Neuronal stem cell (in vitro differentiated cells): Measurements from ENCODE around the gene AP3B1.

Experiments
- DNase-seq: peaks from one replicate; pipeline ENCODE4 v3.0.0-alpha.2; 2013; ENCODE audit warnings: low spot score
- H2AFZ ChIP-seq: one replicate; pipeline ENCODE4 v1.6.1; 2013; ENCODE audit warnings: mild to moderate bottlenecking, low read length, inconsistent platforms
- H2AK5ac ChIP-seq: 2 replicates; pipeline ENCODE4 v1.6.1; 2013; ENCODE audit warnings: low read depth, mild to moderate bottlenecking, inconsistent platforms, low read length, moderate library complexity, mixed read lengths
- H2BK120ac ChIP-seq: 2 replicates; pipeline ENCODE4 v1.6.1; 2013; ENCODE audit warnings: low read depth, mild to moderate bottlenecking, inconsistent platforms, low read length, moderate library complexity, mixed read lengths
- H2BK12ac ChIP-seq: one replicate; pipeline ENCODE4 v1.6.1; 2013; ENCODE audit warnings: low read length, inconsistent platforms
- H2BK15ac ChIP-seq: 2 replicates; pipeline ENCODE4 v1.6.1; 2013; ENCODE audit warnings: mild to moderate bottlenecking, low read length, inconsistent platforms, mixed read lengths
- H2BK5ac ChIP-seq: one replicate; pipeline ENCODE4 v1.6.1; 2013; ENCODE audit warnings: inconsistent platforms, mild to moderate bottlenecking, low read length, moderate library complexity
- H3K14ac ChIP-seq: one replicate; pipeline ENCODE4 v1.6.1; 2013; ENCODE audit warnings: low read length, inconsistent platforms
- H3K18ac ChIP-seq: 2 replicates; pipeline ENCODE4 v1.6.1; 2013; ENCODE audit warnings: low read length, inconsistent platforms
- H3K23ac ChIP-seq: 2 replicates; pipeline ENCODE4 v1.6.1; 2013; ENCODE audit warnings: low read depth, mild to moderate bottlenecking, mixed read lengths, low read length, inconsistent platforms; ENCODE audit not compliant: poor library complexity
- H3K27ac ChIP-seq: replicated peaks from 3 replicates; pipeline ENCODE4 v1.5.1; 2013; ENCODE audit warnings: low read length, inconsistent platforms
- H3K27me3 ChIP-seq, 3 experiments: 2 replicates each; pipeline ENCODE4 v1.6.1; 2013; ENCODE audit warnings: low read length in 3 of 3, mild to moderate bottlenecking in 2 of 3, inconsistent platforms in 1 of 3, low read depth in 1 of 3, mixed read lengths in 1 of 3, moderate library complexity in 1 of 3; ENCODE audit not compliant: control insufficient read depth in 3 of 3, insufficient read depth in 3 of 3
- H3K36me3 ChIP-seq, 2 donors: replicated peaks in 1 of 2; 2 replicates each; pipeline ENCODE4 v1.6.1; 2013; ENCODE audit warnings: low read length in 2 of 2; ENCODE audit not compliant: control insufficient read depth in 2 of 2, insufficient read depth in 2 of 2
- H3K4ac ChIP-seq: 2 replicates; pipeline ENCODE4 v1.6.1; 2013; ENCODE audit warnings: inconsistent platforms, mild to moderate bottlenecking, low read length, moderate library complexity
- H3K4me1 ChIP-seq, 2 donors: 1 replicate in 1 of 2; 2 replicates in 1 of 2; pipeline ENCODE4 v1.6.1; 2013; ENCODE audit warnings: low read length in 2 of 2, low read depth in 1 of 2; ENCODE audit not compliant: control insufficient read depth in 2 of 2, insufficient read depth in 1 of 2
- H3K4me2 ChIP-seq: one replicate; pipeline ENCODE4 v1.6.1; 2013; ENCODE audit warnings: mild to moderate bottlenecking, low read length, inconsistent platforms; ENCODE audit not compliant: insufficient read depth, poor library complexity, severe bottlenecking
- H3K4me3 ChIP-seq, 2 donors: 2 replicates each; pipeline ENCODE4 v1.5.1; 2013; ENCODE audit warnings: low read length in 2 of 2, mild to moderate bottlenecking in 2 of 2, inconsistent platforms in 1 of 2, moderate library complexity in 1 of 2
- H3K79me1 ChIP-seq: one replicate; pipeline ENCODE4 v1.6.1; 2013; ENCODE audit warnings: low read depth, mild to moderate bottlenecking, inconsistent platforms, low read length, moderate library complexity
- H3K9ac ChIP-seq: one replicate; pipeline ENCODE4 v1.6.1; 2013; ENCODE audit warnings: mild to moderate bottlenecking, low read depth, low read length, inconsistent platforms; ENCODE audit not compliant: poor library complexity
- H3K9me3 ChIP-seq, 2 donors: replicated peaks in 1 of 2; 2 replicates each; pipeline versions ENCODE3 to v1.6.1; 2013; ENCODE audit warnings: low read length in 2 of 2, mild to moderate bottlenecking in 2 of 2, inconsistent platforms in 1 of 2, low read depth in 1 of 2, mixed read lengths in 1 of 2, moderate library complexity in 1 of 2; ENCODE audit not compliant: control insufficient read depth in 2 of 2, insufficient read depth in 1 of 2
- H4K8ac ChIP-seq: one replicate; pipeline ENCODE4 v1.6.1; 2013; ENCODE audit warnings: low read depth, mild to moderate bottlenecking, inconsistent platforms, low read length, moderate library complexity
- H4K91ac ChIP-seq: one replicate; pipeline ENCODE4 v1.6.1; 2013; ENCODE audit warnings: low read length, low read depth, mild to moderate bottlenecking, inconsistent platforms; ENCODE audit not compliant: poor library complexity
- WGBS, 2 donors: extraction: QIAGEN DNeasy Blood & Tissue Kit; methylation state at CpG; one replicate each; pipeline ENCODE4 v1.1.7; 2013; ENCODE audit warnings: missing lambda C conversion rate in 2 of 2, mixed read lengths in 1 of 2; ENCODE audit not compliant: insufficient read length in 2 of 2, insufficient replicate concordance in 1 of 2; ENCODE audit errors: extremely low coverage in 2 of 2; 5-methylcytosine and 5-hydroxymethylcytosine counted together

Gene AP3B1

GRCh38 chr5:78129597-78129996 lies 164.9 kb downstream of the AP3B1 start:
- Histone ChIP-seq H3K14ac (no peak overlapping the region), H3K9ac (no peak overlapping the region), H3K9me3 (no peaks in the 10 kb centered on the region), H3K36me3 (peaks cover 0 to 67% of the 10 kb centered on the region in 2 donors), H4K91ac (no peak overlapping the region), H3K27ac (no peak overlapping the region), H3K27me3 (no peaks in the 10 kb centered on the region), H3K18ac (no peak overlapping the region), H4K8ac (no peak overlapping the region), H2BK15ac (no peak overlapping the region), H2BK12ac (no peak overlapping the region), H2AK5ac (no peak overlapping the region), H2BK120ac (no peak overlapping the region), H3K4me3 (no peak overlapping the region), H3K79me1 (no peaks in the 10 kb centered on the region), H3K4ac (no peak overlapping the region), H2BK5ac (no peak overlapping the region), H3K23ac (no peak overlapping the region), H3K4me1 (no peaks in the 10 kb centered on the region), H3K4me2 (no peak overlapping the region), H2AFZ (no peak overlapping the region)
- no CpG with 5 or more reads among the region's 3 CpGs for WGBS, 2 donors
- DNase-seq = no peak

- Histone ChIP-seq H3K36me3 (peaks cover 0 to 64% of the 10 kb centered on the region in 2 donors), H4K91ac (no peak overlapping the region), H2BK12ac (no peak overlapping the region), H3K9ac (no peak overlapping the region), H3K14ac (no peak overlapping the region), H2AK5ac (no peak overlapping the region), H3K23ac (no peak overlapping the region), H3K4me3 (no peak overlapping the region), H3K4me1 (no peaks in the 10 kb centered on the region), H3K27ac (no peak overlapping the region), H2AFZ (no peak overlapping the region), H3K27me3 (no peaks in the 10 kb centered on the region), H3K9me3 (peaks cover 0 to 3% of the 10 kb centered on the region in 2 donors), H3K4ac (no peak overlapping the region), H2BK120ac (no peak overlapping the region), H3K79me1 (no peaks in the 10 kb centered on the region), H2BK15ac (no peak overlapping the region), H3K18ac (no peak overlapping the region), H3K4me2 (no peak overlapping the region), H4K8ac (no peak overlapping the region), H2BK5ac (no peak overlapping the region)
- no peak for DNase-seq
- no CpG with 5 or more reads among the region's 3 CpGs for WGBS, 2 donors
Observed at GRCh38 chr5:78127875-78128274, 166.6 kb downstream of the AP3B1 start.

GRCh38 chr5:78126536-78126935 lies 168.0 kb downstream of the AP3B1 start:
- H3K36me3 ChIP-seq = peaks cover 0 to 56% of the 10 kb centered on the region in 2 donors

GRCh38 chr5:78116167-78116566 lies 178.3 kb downstream of the AP3B1 start:
- Histone ChIP-seq H3K36me3 (peaks cover 0 to 63% of the 10 kb centered on the region in 2 donors), H3K27ac (no peak overlapping the region), H2AK5ac (no peak overlapping the region), H3K79me1 (no peaks in the 10 kb centered on the region), H4K8ac (no peak overlapping the region), H2BK120ac (no peak overlapping the region), H3K4me1 (no peaks in the 10 kb centered on the region), H3K14ac (no peak overlapping the region), H4K91ac (no peak overlapping the region), H3K9me3 (peaks cover 0 to 9% of the 10 kb centered on the region in 2 donors), H3K4ac (no peak overlapping the region), H2AFZ (no peak overlapping the region), H2BK15ac (no peak overlapping the region), H3K4me2 (no peak overlapping the region), H3K4me3 (no peak overlapping the region), H3K9ac (no peak overlapping the region), H3K18ac (no peak overlapping the region), H2BK12ac (no peak overlapping the region), H3K27me3 (no peaks in the 10 kb centered on the region), H3K23ac (no peak overlapping the region), H2BK5ac (no peak overlapping the region)
- no peak for DNase-seq
- no CpG with 5 or more reads among the region's 1 CpG for WGBS, 2 donors

More at GRCh38 chr5:78126536-78126935, 168.0 kb downstream of the AP3B1 start:
- Histone ChIP-seq H4K91ac (no peak overlapping the region), H3K23ac (no peak overlapping the region), H3K4ac (no peak overlapping the region), H3K14ac (no peak overlapping the region), H3K79me1 (no peaks in the 10 kb centered on the region), H4K8ac (no peak overlapping the region), H3K27ac (no peak overlapping the region), H2AFZ (no peak overlapping the region), H2BK15ac (no peak overlapping the region), H3K4me3 (no peak overlapping the region), H3K4me1 (no peaks in the 10 kb centered on the region), H3K4me2 (no peak overlapping the region), H2BK5ac (no peak overlapping the region), H3K9ac (no peak overlapping the region), H3K18ac (no peak overlapping the region), H3K9me3 (peaks cover 0 to 3% of the 10 kb centered on the region in 2 donors), H3K27me3 (no peaks in the 10 kb centered on the region), H2BK120ac (no peak overlapping the region), H2AK5ac (no peak overlapping the region), H2BK12ac (no peak overlapping the region)
- no CpG with 5 or more reads among the region's 1 CpG for WGBS, 2 donors
- no peak for DNase-seq
